GM23338 (cell line): Measurements from ENCODE around the gene TBC1D10B. TPM values are rescaled to one million over a fixed set of nuclear protein-coding genes. Genes with fewer than 3 reads are reported as not detected.

Experiments used
- CTCF ChIP-seq, 2 experiments: fragments of 200-600 bp in 1 of 2; sonication (generic) in 1 of 2; conservative IDR thresholded peaks; 2 replicates each; pipeline versions ENCODE4 v1.5.1 to v1.6.1; 2016 to 2017; ENCODE audit warnings: antibody characterized with exemption in 2 of 2, low read depth in 2 of 2, mild to moderate bottlenecking in 2 of 2, moderate library complexity in 1 of 2
- ETS1 ChIP-seq: IDR thresholded peaks from 2 replicates; pipeline ENCODE4 v1.6.1; 2016; ENCODE audit warnings: antibody characterized with exemption
- EZH2 ChIP-seq: fragments of 200-600 bp; sonication (generic); IDR thresholded peaks from one replicate; pipeline ENCODE4 v1.8.0; 2017; ENCODE audit warnings: antibody characterized with exemption, mild to moderate bottlenecking, low read depth; ENCODE audit not compliant: unreplicated experiment
- JUNB ChIP-seq: IDR thresholded peaks from one replicate; pipeline ENCODE4 v1.6.1; 2016; ENCODE audit warnings: antibody characterized with exemption; ENCODE audit not compliant: unreplicated experiment
- NANOG ChIP-seq: IDR thresholded peaks from 2 replicates; pipeline ENCODE4 v1.6.1; 2016; ENCODE audit warnings: antibody characterized with exemption, borderline replicate concordance
- STAT1 ChIP-seq: IDR thresholded peaks from one replicate; pipeline ENCODE4 v1.6.1; 2016; ENCODE audit warnings: antibody characterized with exemption; ENCODE audit not compliant: unreplicated experiment
- ZNF114 ChIP-seq: fragments of 250-450 bp; sonication (Bioruptor Pico); IDR thresholded peaks from 2 replicates; pipeline ENCODE4 v1.5.0; 2020; ENCODE audit warnings: mild to moderate bottlenecking, moderate library complexity
- ZNF331 ChIP-seq: fragments of 250-450 bp; sonication (Bioruptor Pico); IDR thresholded peaks from 2 replicates; pipeline ENCODE4 v1.5.0; 2020; ENCODE audit warnings: low read depth, mild to moderate bottlenecking, moderate library complexity
- ZNF462 ChIP-seq: fragments of 250-450 bp; sonication (Bioruptor Pico); IDR thresholded peaks from 2 replicates; pipeline ENCODE4 v1.5.0; 2020; ENCODE audit warnings: mild to moderate bottlenecking, moderate library complexity
- polyA plus RNA-seq: library from polyadenylated mRNA; unstranded; fragments of >200 nt; fragmentation: Nextera tagmentation; extraction: Ambion mirVana; gene quantifications from 2 replicates; pipeline ENCODE4 v1.2.1, GENCODE V29; 2016
- total RNA-seq: library from RNA; depleted of rRNA; stranded (reverse); fragments of >200 nt; shearing (Covaris generic); gene quantifications from 2 replicates; pipeline ENCODE4 v1.2.3, GENCODE V29; 2014

Gene TBC1D10B
- total and polyA plus RNA-seq, 2 experiments from 2014 or later = 13.3 to 30.8 TPM

GRCh38 chr16:30395992-30396585 is 25.8 kb upstream of the TBC1D10B start (continued):
- TF ChIP-seq ZNF462 (CRISPR knock-in tag) (no peak), NANOG (no peak), ZNF114 (no peak), ZNF331 (no peak), STAT1 (no peak), EZH2 (no peak), JUNB (no peak), ETS1 (no peak), CTCF (conservative IDR thresholded peaks at IDR 0.05; ENCODE audit: low read depth in 2 of 2) (no peak)
